ENCODE data around the gene VAV1. TPM values are rescaled to one million over a fixed set of nuclear protein-coding genes. Genes with fewer than 3 reads are reported as not detected.

Gene VAV1
- total and polyA plus RNA-seq, 2 of the 13 experiments (the other 11 are each of a cell fraction or from before 2014, with no cell fraction given) = not detected

GRCh38 chr19:6737873-6738786, 34.4 kb upstream of the VAV1 start (continued):
- TF ChIP-seq ZNF550 (CRISPR knock-in tag; IDR thresholded peaks at IDR 0.05; ENCODE audit: borderline replicate concordance) = no peak
- no peak for TF ChIP-seq ZNF260 (CRISPR knock-in tag; IDR thresholded peaks at IDR 0.05; ENCODE audit: borderline replicate concordance, low read depth)
- TF ChIP-seq ZNF446 (CRISPR knock-in tag; IDR thresholded peaks at IDR 0.05) = no peak
- no peak for TF ChIP-seq ARNT2 (CRISPR knock-in tag; IDR thresholded peaks at IDR 0.05; ENCODE audit: low read depth)
- no peak for TF ChIP-seq HOXA9 (CRISPR knock-in tag; IDR thresholded peaks at IDR 0.05; ENCODE audit: borderline replicate concordance)
- no peak for TF ChIP-seq RBFOX2 (IDR thresholded peaks at IDR 0.05; ENCODE audit: low read depth, low read length)
- no peak for TF ChIP-seq RFX5 (IDR thresholded peaks at IDR 0.05; ENCODE audit: low read depth, low read length)
- TF ChIP-seq THAP11 (CRISPR knock-in tag; IDR thresholded peaks at IDR 0.05) = peak; percentile 97
- TF ChIP-seq PLSCR1 (CRISPR knock-in tag; IDR thresholded peaks at IDR 0.05; ENCODE audit: borderline replicate concordance) = no peak
- no peak for TF ChIP-seq PCBP2 (optimal IDR thresholded peaks at IDR 0.05; ENCODE audit: low read depth, low read length, poor library complexity, severe bottlenecking)
- TF ChIP-seq IRF2 (CRISPR knock-in tag; IDR thresholded peaks at IDR 0.05) = 0 out of 2 replicates have a peak, but pooled peaks have one; percentile 65
- peak; percentile 74; the same call in 1 of the 2 replicates for TF ChIP-seq TFAP4 (IDR thresholded peaks at IDR 0.05; ENCODE audit: borderline replicate concordance, low read depth)
- no peak for TF ChIP-seq FUBP1 (CRISPR knock-in tag; IDR thresholded peaks at IDR 0.05; ENCODE audit: borderline replicate concordance)
- TF ChIP-seq MXD4 (CRISPR knock-in tag; IDR thresholded peaks at IDR 0.05) = no peak; the same call in 1 of the 2 replicates
- TF ChIP-seq ZNF280B (CRISPR knock-in tag; IDR thresholded peaks at IDR 0.05; ENCODE audit: borderline replicate concordance) = no peak
- TF ChIP-seq ZNF441 (CRISPR knock-in tag; IDR thresholded peaks at IDR 0.05; ENCODE audit: borderline replicate concordance) = no peak
- no peak for TF ChIP-seq MATR3 (CRISPR knock-in tag; IDR thresholded peaks at IDR 0.05)
- TF ChIP-seq FIP1L1 (IDR thresholded peaks at IDR 0.05; ENCODE audit: borderline replicate concordance, insufficient read depth, low read depth, low read length) = no peak
- no peak for TF ChIP-seq ELK4 (CRISPR knock-in tag; IDR thresholded peaks at IDR 0.05; ENCODE audit: borderline replicate concordance)
- TF ChIP-seq TRIM24 (CRISPR knock-in tag; IDR thresholded peaks at IDR 0.05) = no peak; the same call in 1 of the 2 replicates
- TF ChIP-seq KLF15 (CRISPR knock-in tag; IDR thresholded peaks at IDR 0.05; ENCODE audit: borderline replicate concordance) = no peak
